Inferior parietal cortex (tissue), 1 donor: ENCODE results near the gene ZNF473.
"Not testable (repeated sequence)": the region's sequence is repeated elsewhere in the genome, so short reads cannot be mapped to it uniquely, and the experiment has no call there.

Experiments
- DNase-seq: peaks from one replicate; pipeline ENCODE4 v3.0.0-alpha.2; 2016; ENCODE audit errors: extremely low spot score

Gene ZNF473

DNA sequence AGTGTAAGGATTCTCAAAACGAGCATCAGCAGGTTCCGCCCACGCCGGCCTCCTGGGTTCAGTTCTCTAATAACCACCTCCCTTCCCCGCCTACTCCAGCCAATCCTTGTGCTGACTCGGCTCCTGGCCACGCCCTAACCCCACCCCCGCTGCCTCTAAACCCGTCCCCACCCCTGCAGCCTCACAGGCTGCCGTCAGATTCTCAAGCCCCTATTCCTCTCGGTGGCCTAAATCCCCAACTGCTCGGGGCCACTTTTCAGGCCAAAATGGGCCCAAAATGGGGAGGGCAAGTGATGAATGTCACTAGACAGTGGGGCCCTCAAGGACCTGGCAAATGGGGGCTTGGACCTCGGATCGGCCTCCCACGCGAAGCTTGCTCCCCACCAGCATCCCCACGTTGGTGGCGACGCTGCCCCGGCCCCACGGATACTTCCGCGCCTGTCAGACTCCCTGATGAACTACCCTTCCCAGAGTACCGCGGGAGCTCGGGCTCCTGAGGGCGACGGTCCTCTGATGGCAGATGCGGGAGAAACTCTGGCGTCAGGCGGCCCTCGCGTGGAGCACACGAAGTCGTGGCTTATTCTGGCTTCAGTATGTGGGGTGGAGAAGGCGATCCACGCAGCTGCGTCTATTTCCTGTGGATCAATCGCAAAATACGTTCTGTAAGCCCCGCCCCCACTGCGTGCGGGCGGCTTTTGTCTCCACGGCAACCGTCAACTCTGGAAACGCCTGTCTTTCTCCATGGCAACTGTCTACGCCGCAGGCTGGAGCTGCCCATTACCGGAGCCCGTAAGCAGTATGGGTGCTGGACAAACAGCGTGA lies 24.8 kb downstream of the ZNF473 start:
- DNase-seq: peak; percentile 84

GRCh38 chr19:50051228-50051895 lies 25.6 kb downstream of the ZNF473 start:
- not testable (repeated sequence) for DNase-seq

DNA sequence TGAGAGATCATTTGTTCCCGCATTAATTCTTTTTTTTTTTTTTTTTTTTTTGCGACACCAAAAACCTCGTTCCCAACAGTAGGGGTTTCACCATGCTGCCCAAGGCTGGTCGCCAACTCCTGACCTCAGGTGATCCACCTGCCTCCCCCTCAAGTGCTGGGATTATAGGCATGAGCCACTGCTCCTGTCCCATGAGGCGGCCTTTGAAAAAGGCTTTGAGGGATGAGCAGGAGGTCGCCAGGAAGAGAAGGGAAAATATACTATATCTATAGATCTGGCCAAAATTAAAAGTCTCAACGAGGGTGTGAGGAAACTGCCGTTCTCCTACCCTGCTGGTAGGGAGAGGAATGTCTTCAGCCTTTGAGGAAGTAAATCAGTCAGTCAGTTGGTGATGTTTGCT lies 26.2 kb downstream of the ZNF473 start:
- no peak for DNase-seq

GRCh38 chr19:50053119-50053518 lies 27.3 kb downstream of the ZNF473 start:
- DNase-seq: no peak

DNA sequence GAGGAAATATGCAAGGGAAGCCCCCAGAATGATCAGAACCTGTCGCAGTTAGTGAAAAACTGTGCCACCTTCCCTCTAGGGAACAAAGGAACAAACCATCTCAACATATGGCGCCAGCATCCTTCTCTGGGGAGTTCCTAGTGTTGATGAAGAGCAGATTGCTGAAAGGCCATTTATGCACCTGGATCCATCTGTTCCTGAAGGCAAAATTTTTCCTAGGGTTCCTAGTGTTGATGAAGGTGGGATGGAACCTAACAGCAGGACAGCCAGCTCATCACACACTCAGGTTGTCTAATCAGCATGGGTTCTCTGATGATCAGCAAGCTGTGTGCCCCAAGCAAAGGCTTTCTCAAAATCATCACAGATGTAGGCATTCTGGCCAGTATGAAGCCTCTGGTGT lies 32.6 kb downstream of the ZNF473 start:
- no peak for DNase-seq

- no peak for DNase-seq
Measured at GRCh38 chr19:50059045-50059444, 33.2 kb downstream of the ZNF473 start.

DNA sequence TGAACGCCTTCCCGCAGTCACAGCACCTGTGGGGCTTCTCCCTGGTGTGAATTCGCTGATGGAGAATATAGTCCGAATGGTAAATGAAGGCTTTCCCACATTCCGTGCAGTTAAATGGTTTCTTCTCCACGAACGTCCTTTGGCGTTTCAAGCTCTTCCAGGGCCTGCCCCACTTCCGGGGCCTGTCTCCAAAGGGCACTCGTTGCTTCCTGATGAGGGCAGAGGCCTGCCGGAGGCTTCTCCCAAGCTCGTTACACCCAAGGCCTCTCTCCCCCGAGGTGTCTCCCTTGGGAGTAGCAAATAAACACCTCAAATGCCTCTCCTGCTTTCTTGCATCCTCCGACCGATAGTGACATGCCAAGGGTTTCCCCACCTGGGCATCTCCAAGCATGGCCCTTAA lies 34.3 kb downstream of the ZNF473 start:
- no peak for DNase-seq

GRCh38 chr19:50061650-50062049 lies 35.8 kb downstream of the ZNF473 start:
- no peak for DNase-seq

DNA sequence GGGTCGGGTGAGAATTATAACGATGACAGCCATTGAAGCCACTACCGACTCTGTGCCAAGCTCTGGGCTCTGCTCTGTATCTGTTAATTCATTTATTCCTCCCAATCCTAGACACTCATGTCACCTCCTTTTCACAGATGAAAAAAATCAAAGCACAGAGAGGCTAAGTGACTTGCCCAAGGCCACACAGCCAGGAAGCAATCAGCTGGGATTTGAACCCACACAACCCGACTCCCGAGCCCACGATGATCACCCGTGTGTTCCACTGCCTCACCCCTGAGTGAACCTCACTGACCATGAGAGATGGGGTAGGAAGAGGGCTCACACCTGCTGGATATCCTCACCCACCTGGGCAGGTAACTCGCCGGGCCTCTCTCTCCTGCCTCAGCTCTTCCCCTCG lies 40.1 kb downstream of the ZNF473 start:
- no peak for DNase-seq

DNA sequence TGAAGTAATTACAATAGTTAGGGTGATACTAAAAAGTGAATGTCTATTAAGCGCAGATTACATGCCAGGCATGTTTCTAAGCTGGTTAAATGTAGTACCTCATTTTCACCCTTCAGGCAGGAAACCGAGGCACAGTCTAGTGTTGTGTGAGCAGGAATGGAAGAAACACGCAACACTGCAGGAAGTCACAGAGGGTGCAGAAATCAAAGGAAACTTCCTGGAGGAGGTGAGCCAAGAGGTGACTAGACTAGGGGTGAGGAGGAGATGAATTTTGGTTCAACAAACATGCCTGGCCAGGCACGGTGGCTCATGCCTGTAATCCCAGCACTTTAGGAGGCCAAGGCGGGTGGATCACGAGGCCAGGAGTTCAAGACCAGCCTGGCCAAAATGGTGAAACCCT lies 41.8 kb downstream of the ZNF473 start:
- DNase-seq: no peak

- not testable (repeated sequence) for DNase-seq
Measured at GRCh38 chr19:50068382-50068781, 42.6 kb downstream of the ZNF473 start.

DNA sequence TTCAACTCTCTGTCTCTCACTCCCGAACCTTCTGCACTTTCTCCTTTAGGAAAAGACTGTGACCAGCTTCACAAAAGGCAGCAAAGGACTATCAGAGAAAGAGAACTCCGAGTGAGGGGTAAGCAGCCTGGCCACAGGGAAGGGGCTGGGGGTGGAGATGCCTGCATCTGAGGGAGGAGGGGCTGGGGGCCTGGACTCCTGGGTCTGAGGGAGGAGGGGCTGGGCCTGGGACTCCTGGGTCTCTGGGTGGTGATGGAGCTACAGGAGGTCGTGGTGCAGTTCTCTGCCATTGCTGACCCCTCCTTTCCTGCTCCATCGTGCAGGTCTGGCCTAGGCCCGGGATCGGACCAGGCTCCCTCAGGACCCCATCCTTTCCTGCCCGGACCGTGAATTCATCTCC lies 49.3 kb downstream of the ZNF473 start:
- DNase-seq: not testable (repeated sequence)

DNA sequence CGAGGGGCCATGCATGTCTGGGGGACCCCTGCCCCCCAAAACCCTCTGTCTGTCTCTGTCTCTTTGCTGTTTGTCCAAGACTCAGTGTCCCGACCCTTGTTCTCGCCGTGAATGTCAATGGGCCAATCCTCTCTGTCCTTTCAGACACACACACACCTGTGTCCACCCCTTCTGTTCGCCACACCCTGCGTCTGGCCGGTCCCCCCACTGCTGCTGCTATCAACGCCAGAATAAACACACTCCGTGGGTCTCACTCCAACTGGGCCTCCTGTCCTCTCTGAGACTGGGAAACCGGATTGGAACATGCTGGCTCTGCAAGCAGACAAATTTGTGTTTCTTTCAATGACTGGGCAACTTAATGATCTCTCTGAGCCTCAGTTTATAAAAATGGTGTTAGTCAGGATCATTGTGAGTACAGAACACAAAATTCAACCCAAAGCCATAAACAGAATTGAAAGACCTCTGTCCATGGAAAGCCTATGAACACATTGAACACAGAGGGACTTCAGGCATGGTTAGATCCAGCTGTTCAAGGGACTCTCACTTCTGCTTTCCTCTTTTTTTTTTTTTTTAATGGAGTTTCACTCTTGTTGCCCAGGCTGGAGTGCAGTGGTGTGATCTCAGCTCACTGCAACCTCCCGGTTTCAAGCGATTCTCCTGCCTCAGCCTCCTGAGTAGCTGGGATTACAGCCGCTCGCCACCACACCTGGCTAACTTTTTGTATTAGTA lies 50.0 kb downstream of the ZNF473 start:
- not testable (repeated sequence) for DNase-seq

- not testable (repeated sequence) for DNase-seq
Measured at GRCh38 chr19:50076581-50077355, 51.0 kb downstream of the ZNF473 start.

DNA sequence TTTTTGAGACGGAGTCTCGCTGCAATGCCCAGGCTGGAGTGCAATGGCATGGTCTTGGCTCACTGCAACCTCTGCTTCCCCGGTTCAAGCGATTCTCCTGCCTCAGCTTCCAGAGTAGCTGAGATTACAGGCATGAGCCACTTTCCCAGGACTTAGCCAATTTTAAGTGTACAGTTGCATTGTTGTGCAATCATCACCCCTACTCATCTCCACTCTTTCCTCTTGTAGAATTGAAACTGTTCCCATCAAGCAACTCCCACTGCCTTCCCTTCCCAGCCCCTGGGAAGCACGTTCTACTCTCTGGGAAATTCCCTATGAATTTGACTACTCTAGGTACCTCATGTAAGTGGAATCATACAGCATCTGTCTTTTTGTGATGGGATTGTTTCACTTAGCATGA lies 53.2 kb downstream of the ZNF473 start:
- not testable (repeated sequence) for DNase-seq

GRCh38 chr19:50084440-50084839 lies 58.6 kb downstream of the ZNF473 start:
- not testable (repeated sequence) for DNase-seq

DNA sequence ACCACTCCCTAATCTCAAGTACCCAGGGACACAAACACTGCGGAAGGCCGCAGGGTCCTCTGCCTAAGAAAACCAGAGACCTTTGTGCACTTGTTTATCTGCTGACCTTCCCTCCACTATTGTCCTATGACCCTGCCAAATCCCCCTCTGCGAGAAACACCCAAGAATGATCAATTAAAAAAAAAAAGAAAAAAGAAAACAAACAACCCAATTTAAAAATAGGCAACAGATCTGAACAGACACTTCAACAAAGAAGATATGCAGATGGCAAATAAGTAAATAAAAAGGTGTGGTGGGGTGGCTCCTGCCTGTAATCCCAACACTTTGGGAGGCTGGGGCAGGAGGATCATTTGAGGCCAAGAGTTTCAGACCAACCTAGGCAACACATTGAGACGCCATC lies 61.3 kb downstream of the ZNF473 start:
- DNase-seq: not testable (repeated sequence)

- DNase-seq: not testable (repeated sequence)
Measured at GRCh38 chr19:50090706-50091105, 64.9 kb downstream of the ZNF473 start.

DNA sequence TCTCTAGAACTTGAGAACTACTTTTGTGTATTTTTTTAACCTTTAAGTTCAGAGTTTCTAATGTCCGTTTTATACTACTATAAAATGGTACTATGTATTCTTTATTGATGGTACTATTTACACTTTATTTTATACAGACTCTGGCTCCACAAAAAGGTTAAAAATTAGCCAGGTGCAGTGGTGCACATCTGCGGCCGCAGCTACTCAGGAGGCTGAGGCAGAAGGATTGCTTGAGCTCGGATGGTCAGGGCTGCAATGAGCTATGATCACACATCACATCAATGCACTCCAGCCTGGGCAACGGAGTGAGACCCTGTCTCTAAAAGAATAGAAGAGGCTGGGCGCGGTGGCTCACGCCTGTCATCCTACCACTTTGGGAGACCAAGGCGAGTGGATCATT lies 66.0 kb downstream of the ZNF473 start:
- not testable (repeated sequence) for DNase-seq

DNA sequence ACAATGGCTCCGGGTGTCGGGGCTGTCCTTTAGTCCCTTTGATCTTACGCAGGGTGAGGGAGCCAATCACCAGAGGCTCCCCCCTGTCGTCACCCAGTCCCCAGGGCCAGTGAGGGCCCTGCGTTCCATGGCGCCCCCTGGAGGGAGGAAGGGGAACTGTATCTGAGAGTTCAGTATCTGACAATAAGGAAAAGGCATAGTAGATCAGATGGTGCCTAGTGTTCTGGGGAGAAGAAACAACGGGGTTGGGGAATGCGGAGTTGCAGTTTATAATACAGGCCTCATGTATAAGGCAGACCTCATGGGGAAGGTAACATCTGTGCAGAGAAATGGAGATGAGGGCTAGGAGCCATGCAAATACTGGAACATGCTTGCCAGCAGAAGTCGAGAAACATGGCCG lies 66.8 kb downstream of the ZNF473 start:
- DNase-seq: not testable (repeated sequence)

DNA sequence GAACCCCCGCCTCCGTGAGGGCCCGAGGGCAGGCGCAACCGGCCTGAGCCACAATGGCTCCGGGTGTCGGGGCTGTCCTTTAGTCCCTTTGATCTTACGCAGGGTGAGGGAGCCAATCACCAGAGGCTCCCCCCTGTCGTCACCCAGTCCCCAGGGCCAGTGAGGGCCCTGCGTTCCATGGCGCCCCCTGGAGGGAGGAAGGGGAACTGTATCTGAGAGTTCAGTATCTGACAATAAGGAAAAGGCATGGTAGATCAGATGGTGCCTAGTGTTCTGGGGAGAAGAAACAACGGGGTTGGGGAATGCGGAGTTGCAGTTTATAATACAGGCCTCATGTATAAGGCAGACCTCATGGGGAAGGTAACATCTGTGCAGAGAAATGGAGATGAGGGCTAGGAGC lies 72.1 kb downstream of the ZNF473 start:
- not testable (repeated sequence) for DNase-seq

GRCh38 chr19:50098892-50099291 lies 73.1 kb downstream of the ZNF473 start:
- not testable (repeated sequence) for DNase-seq
